ENCODE measurements around the gene ZNF701. TPM values are rescaled to one million over a fixed set of nuclear protein-coding genes. Genes with fewer than 3 reads are reported as not detected.
A peak's percentile ranks its signal among the peaks of the same experiment; 100 is the strongest.
"Not testable (repeated sequence)": the region's sequence is repeated elsewhere in the genome, so short reads cannot be mapped to it uniquely, and the experiment has no call there.

Gene ZNF701
- total RNA-seq, 1 donor from 2014 or later: 17.1 TPM

- intact Hi-C loops (cut with micrococcal nuclease): no loop called here
- DNase-seq (ENCODE audit: low spot score): no peak
- Mint-ChIP-seq H3K36me3 (ENCODE audit: low read depth) (peaks cover 9% of the 10 kb centered on the region), H3K27me3 (ENCODE audit: low read depth) (no peaks in the 10 kb centered on the region), H3K4me1 (ENCODE audit: low read depth) (no peaks in the 10 kb centered on the region), H3K9me3 (peaks cover 33% of the 10 kb centered on the region), H3K4me3 (ENCODE audit: low read depth) (no peak overlapping the region), H3K27ac (no peak overlapping the region)
Observed at GRCh38 chr19:52622261-52622660, 52.2 kb downstream of the ZNF701 start.

- H3K4me1 Mint-ChIP-seq (ENCODE audit: low read depth): no peaks in the 10 kb centered on the region
- intact Hi-C loops (cut with micrococcal nuclease): no loop called here
- H3K36me3 Mint-ChIP-seq (ENCODE audit: low read depth): no peaks in the 10 kb centered on the region
- no peak for DNase-seq (ENCODE audit: low spot score)
- H3K27ac Mint-ChIP-seq: no peak overlapping the region
- no peaks in the 10 kb centered on the region for H3K27me3 Mint-ChIP-seq (ENCODE audit: low read depth)
- peaks cover 44% of the 10 kb centered on the region for H3K9me3 Mint-ChIP-seq
- H3K4me3 Mint-ChIP-seq (ENCODE audit: low read depth): no peak overlapping the region
Observed at GRCh38 chr19:52626915-52627314, 56.8 kb downstream of the ZNF701 start.

GRCh38 chr19:52627441-52627840 is 57.4 kb downstream of the ZNF701 start:
- peaks cover 45% of the 10 kb centered on the region for H3K9me3 Mint-ChIP-seq
- intact Hi-C loops (cut with micrococcal nuclease); H3K4me1 Mint-ChIP-seq (ENCODE audit: low read depth): not testable (repeated sequence)

GRCh38 chr19:52635786-52636570 is 65.9 kb downstream of the ZNF701 start:
- H3K9me3 Mint-ChIP-seq: peaks cover 46% of the 10 kb centered on the region
- peaks cover 38% of the 10 kb centered on the region for H3K36me3 Mint-ChIP-seq (ENCODE audit: low read depth)
- H3K27me3 Mint-ChIP-seq (ENCODE audit: low read depth): no peaks in the 10 kb centered on the region
- no peak for DNase-seq (ENCODE audit: low spot score)
- H3K27ac Mint-ChIP-seq: no peak overlapping the region
- H3K4me3 Mint-ChIP-seq (ENCODE audit: low read depth): peak overlapping the region; percentile 42
- intact Hi-C loops (cut with micrococcal nuclease): loop anchor here (5.0 to 10.0 kb wide), 2 partner anchors 239 to 329 kb away; partner anchors contain the start of genes ZNF528 and ZNF816
- peaks cover 13% of the 10 kb centered on the region for H3K4me1 Mint-ChIP-seq (ENCODE audit: low read depth)

More at GRCh38 chr19:52627441-52627840, 57.4 kb downstream of the ZNF701 start:
- H3K4me3 Mint-ChIP-seq (ENCODE audit: low read depth); DNase-seq (ENCODE audit: low spot score); H3K27me3 Mint-ChIP-seq (ENCODE audit: low read depth); H3K27ac Mint-ChIP-seq; H3K36me3 Mint-ChIP-seq (ENCODE audit: low read depth): not testable (repeated sequence)

Other genes with a start within 250 kb of the ZNF701 start
- 0.50 and 1.1 TPM in 2 replicates for gene ZNF610, start 234.0 kb upstream of the ZNF701 start, total RNA-seq
- gene ZNF880, start 200.4 kb upstream of the ZNF701 start, total RNA-seq: 8.1 and 10.0 TPM in 2 replicates
- 5.2 and 5.5 TPM in 2 replicates for gene ZNF528, start 172.4 kb upstream of the ZNF701 start, total RNA-seq
- not detected in 2 replicates for gene ZNF534, start 141.1 kb upstream of the ZNF701 start, total RNA-seq
- 0.21 and 0.30 TPM in 2 replicates for gene ZNF578, start 116.7 kb upstream of the ZNF701 start, total RNA-seq
- 20.7 and 22.6 TPM in 2 replicates for gene ZNF808, start 42.6 kb upstream of the ZNF701 start, total RNA-seq
- 23.1 and 24.1 TPM in 2 replicates for gene ZNF83, start 68.1 kb downstream of the ZNF701 start, total RNA-seq
- gene ZNF611, start 164.8 kb downstream of the ZNF701 start, total RNA-seq: 15.6 and 17.3 TPM in 2 replicates
- gene ZNF600, start 216.5 kb downstream of the ZNF701 start, total RNA-seq: 7.9 and 11.3 TPM in 2 replicates

All from activated T-helper 2 cell treated with anti-CD3 and anti-CD28 coated beads, Interferon-gamma antibody, Interleukin-2, Interleukin-4, amounts not matched to agents 10 μg/mL and 5 μg/mL and 100 μg/mL, durations not matched to agents 14 hours and 24 hours and 36 hours (primary cell).